Prostate gland (tissue), 2 donors: Measurements from ENCODE around the gene MAS1L. TPM values are rescaled to one million over a fixed set of nuclear protein-coding genes. Genes with fewer than 3 reads are reported as not detected.

Experiments used
- DNase-seq: peaks from one replicate; pipeline ENCODE4 v3.0.0-alpha.2; 2019; ENCODE audit warnings: low spot score
- H3K27ac ChIP-seq, 2 donors: fragments of 200-600 bp; sonication (generic); 2 replicates each; pipeline ENCODE4 v1.5.1; 2017 to 2019
- H3K27me3 ChIP-seq: fragments of 200-600 bp; sonication (generic); replicated peaks from 2 replicates; pipeline ENCODE4 v1.5.1; 2019; ENCODE audit not compliant: insufficient read depth
- H3K36me3 ChIP-seq, 2 donors: fragments of 200-600 bp; sonication (generic); 1 replicate in 1 of 2; 2 replicates in 1 of 2; pipeline versions ENCODE4 v1.5.1 to v1.8.1; 2017 to 2019
- H3K4me1 ChIP-seq: fragments of 200-600 bp; sonication (generic); replicated peaks from 2 replicates; pipeline ENCODE4 v1.5.1; 2019
- H3K4me3 ChIP-seq, 2 donors: fragments of 200-600 bp; sonication (generic); 2 replicates each; pipeline ENCODE4 v1.5.1; 2017 to 2019
- H3K9me3 ChIP-seq: fragments of 200-600 bp; sonication (generic); 2 replicates; pipeline ENCODE4 v1.5.1; 2017
- POLR2A ChIP-seq: fragments of 450-650 bp; IDR thresholded peaks from one replicate; pipeline ENCODE4 v1.6.1; 2016; ENCODE audit warnings: antibody characterized with exemption, mild to moderate bottlenecking
- POLR2AphosphoS5 ChIP-seq: sonication (generic); formaldehyde crosslinking; IDR thresholded peaks from one replicate; pipeline ENCODE4 v1.6.1; 2017; ENCODE audit warnings: antibody characterized with exemption
- WGBS: methylation state at CpG from one replicate; pipeline ENCODE4 v1.1.5; 2018; 5-methylcytosine and 5-hydroxymethylcytosine counted together
- intact Hi-C: fragments of 100-400 bp; cut with DNase I; formaldehyde crosslinking; loops from one replicate; pipeline ENCODE4 v1.14.2; 2022
- total RNA-seq, 2 donors: library from RNA; depleted of rRNA; stranded (reverse); fragments of >200 nt; gene quantifications; one replicate each; pipeline ENCODE4 v1.1.0, GENCODE V29; 2016
- TF ChIP-seq, protein P1 (sequence below), 4 experiments: fragments of 200-600 bp in 2 of 4; fragments of 450-650 bp in 2 of 4; sonication (generic) in 2 of 4; IDR thresholded peaks; 1 replicate in 3 of 4; 2 replicates in 1 of 4; pipeline ENCODE4 v1.5.1; 2016 to 2019; ENCODE audit warnings: antibody characterized with exemption in 4 of 4, mild to moderate bottlenecking in 2 of 4, moderate library complexity in 2 of 4

The MAS1L gene
- total RNA-seq, 2 donors from 2014 or later, result not detected

DNA sequence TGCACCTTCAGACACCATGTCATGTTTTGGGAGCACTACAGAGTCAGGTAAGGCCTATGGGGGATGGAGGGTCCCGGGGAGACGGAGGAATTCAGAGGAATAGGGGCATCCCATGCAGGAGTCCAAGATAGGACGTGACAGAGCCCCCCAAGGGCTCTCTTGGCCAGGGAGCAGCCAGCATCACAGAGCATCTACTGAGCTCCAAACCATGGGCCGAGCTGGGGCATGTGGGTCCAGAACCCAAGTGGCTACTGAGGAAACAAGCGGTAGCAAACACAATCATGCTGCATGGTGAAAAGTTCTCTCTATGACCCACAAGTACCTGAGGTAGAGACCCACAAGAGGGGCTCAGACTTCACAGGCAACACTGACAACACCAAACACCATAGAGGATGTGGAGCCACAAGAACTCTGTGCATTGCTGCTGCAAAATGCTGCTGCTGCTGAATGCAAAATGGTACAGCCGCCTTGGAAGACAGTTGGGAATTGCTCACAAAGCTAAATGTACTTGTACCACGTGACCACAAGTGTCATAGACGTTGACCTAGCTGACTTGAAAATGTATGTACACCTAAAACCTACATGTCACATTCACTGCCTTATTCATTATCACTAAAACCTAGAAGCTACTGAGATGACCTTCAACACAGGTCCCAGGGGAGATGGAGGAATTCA is 33.4 kb upstream of the MAS1L start:
- no peaks in the 10 kb centered on the region for H3K36me3 ChIP-seq
- TF ChIP-seq POLR2A (no peak), POLR2AphosphoS5 (no peak)
- TF ChIP-seq, protein P1, sequence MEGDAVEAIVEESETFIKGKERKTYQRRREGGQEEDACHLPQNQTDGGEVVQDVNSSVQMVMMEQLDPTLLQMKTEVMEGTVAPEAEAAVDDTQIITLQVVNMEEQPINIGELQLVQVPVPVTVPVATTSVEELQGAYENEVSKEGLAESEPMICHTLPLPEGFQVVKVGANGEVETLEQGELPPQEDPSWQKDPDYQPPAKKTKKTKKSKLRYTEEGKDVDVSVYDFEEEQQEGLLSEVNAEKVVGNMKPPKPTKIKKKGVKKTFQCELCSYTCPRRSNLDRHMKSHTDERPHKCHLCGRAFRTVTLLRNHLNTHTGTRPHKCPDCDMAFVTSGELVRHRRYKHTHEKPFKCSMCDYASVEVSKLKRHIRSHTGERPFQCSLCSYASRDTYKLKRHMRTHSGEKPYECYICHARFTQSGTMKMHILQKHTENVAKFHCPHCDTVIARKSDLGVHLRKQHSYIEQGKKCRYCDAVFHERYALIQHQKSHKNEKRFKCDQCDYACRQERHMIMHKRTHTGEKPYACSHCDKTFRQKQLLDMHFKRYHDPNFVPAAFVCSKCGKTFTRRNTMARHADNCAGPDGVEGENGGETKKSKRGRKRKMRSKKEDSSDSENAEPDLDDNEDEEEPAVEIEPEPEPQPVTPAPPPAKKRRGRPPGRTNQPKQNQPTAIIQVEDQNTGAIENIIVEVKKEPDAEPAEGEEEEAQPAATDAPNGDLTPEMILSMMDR (IDR thresholded peaks at IDR 0.05), result no peak
- H3K9me3 ChIP-seq, result no peaks in the 10 kb centered on the region
- H3K4me3 ChIP-seq, result no peak overlapping the region
- H3K27ac ChIP-seq, result no peak overlapping the region
- intact Hi-C loops, result no loop called here
- 59% methylated on average over 8 of the region's 8 CpGs for WGBS
- DNase-seq, result no peak
- no peaks in the 10 kb centered on the region for H3K27me3 ChIP-seq
- no peaks in the 10 kb centered on the region for H3K4me1 ChIP-seq

DNA sequence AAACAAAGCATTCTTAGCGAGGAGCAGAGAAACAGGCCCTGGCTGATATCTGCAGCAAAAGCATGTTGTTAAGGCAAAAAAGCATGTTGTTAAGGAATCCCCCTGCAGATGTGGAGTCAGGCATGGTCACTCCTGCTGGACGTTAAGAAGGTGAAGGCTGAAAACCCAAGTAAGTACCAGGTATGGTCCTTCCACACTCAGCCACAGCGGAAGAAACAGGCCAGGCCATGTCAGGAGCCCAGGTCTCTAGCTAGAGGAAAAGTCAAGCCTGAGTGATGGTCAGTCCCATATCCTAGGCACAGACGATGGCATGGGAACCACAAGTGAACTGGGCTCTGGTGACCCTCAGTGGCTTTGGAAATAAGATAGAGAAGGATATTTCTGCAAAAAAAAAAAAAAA is 32.5 kb upstream of the MAS1L start:
- intact Hi-C loops, result no loop called here
- Histone ChIP-seq H3K27me3 (no peaks in the 10 kb centered on the region), H3K9me3 (no peaks in the 10 kb centered on the region), H3K36me3 (no peaks in the 10 kb centered on the region), H3K4me3 (no peak overlapping the region), H3K27ac (no peak overlapping the region), H3K4me1 (no peaks in the 10 kb centered on the region)
- DNase-seq, result no peak
- 85% methylated on average over 4 of the region's 4 CpGs for WGBS
- TF ChIP-seq, protein P1 (IDR thresholded peaks at IDR 0.05), result no peak
- TF ChIP-seq POLR2A (no peak), POLR2AphosphoS5 (no peak)

DNA sequence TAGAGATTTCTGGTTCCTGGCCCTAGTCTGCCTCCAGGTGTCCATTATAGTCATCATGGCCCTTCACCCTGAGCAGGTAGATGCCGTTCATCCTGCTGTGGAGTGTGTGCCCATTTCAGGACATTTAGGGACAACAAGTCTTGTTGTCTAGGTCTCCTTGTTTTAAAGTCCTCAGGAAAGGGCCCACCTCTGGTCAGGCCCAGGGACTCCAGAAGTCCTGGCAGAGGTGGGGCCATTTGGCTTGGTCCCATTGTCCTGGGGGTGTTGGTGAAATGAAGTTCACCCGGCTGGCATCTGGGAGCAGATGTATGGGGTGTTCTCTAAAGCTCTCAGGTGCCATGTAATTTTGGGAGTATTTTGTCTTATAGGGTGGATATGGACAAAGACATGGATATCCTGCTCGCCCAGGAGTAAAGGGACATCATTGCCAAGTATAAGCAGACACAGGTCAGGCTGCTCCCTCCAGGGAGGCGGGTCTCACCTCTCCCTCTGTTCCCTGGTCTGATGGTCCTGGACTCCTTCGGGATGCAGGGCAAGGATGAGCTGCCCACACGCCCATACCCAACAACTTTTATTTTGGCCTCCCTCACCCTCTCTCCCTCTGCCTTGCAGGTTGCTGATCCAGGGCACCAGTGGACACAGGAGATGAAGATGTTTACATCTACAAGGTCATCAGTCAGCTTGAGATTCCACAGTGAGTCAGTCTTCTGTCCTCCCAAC is 31.7 kb upstream of the MAS1L start:
- H3K9me3 ChIP-seq, result no peaks in the 10 kb centered on the region
- WGBS, result 81% methylated on average over 6 of the region's 6 CpGs
- no peak for DNase-seq

DNA sequence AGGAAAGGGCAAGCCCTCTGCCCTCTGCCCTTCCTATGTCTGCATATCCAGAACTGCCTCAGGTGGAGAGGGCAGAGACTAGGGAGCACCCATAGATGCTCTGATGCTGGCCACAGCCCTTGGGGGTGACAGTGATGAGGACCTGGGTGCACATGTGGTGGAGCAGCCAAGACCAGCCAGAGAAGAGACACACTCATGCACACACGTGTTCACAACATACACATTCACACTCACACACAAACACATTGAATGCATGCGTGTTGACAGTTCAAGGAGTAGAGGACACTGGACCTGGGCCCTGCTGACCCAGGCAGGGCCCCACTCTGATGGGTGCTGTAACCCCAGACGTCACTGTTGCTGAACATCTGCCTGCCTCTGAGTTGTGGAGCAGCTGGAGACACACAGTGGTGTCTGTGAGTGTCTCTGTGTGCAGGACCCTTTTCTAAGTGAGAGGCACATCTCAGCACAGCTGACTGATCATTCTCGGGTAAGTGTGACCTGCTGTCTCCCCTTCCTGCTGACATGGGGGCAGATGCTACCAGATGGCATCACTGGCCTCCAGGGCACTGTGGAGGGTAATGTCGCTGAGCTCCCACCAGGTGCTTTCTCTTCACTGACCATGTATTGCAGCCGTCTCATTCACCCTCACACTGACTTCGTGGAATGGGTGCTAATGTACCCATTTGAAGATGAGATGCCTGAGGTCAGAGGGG is 30.1 kb upstream of the MAS1L start:
- H3K36me3 ChIP-seq, result no peaks in the 10 kb centered on the region
- H3K27ac ChIP-seq, result no peak overlapping the region
- WGBS, result 89% methylated on average over 7 of the region's 7 CpGs
- intact Hi-C loops, result no loop called here
- no peak overlapping the region for H3K4me3 ChIP-seq
- no peaks in the 10 kb centered on the region for H3K27me3 ChIP-seq
- DNase-seq, result no peak
- H3K4me1 ChIP-seq, result no peaks in the 10 kb centered on the region
- no peak for TF ChIP-seq POLR2A
- TF ChIP-seq, protein P1 (IDR thresholded peaks at IDR 0.05), result no peak
- no peak for TF ChIP-seq POLR2AphosphoS5
- no peaks in the 10 kb centered on the region for H3K9me3 ChIP-seq

More for the DNA sequence above, 31.7 kb upstream of the MAS1L start:
- intact Hi-C loops, result no loop called here
- H3K27me3 ChIP-seq, result no peaks in the 10 kb centered on the region
- TF ChIP-seq, protein P1 (IDR thresholded peaks at IDR 0.05), result no peak
- TF ChIP-seq POLR2AphosphoS5, result no peak
- no peak for TF ChIP-seq POLR2A
- H3K27ac ChIP-seq, result no peak overlapping the region
- H3K4me1 ChIP-seq, result no peaks in the 10 kb centered on the region
- H3K36me3 ChIP-seq, result no peaks in the 10 kb centered on the region
- no peak overlapping the region for H3K4me3 ChIP-seq
